Glutamatergic neuron (in vitro differentiated cells): ENCODE data around the gene BRCA2. TPM values are rescaled to one million over a fixed set of nuclear protein-coding genes. Genes with fewer than 3 reads are reported as not detected.

Experiments used
- DNase-seq: peaks from one replicate; pipeline ENCODE4 v3.0.0; 2022
- H3K27ac Mint-ChIP-seq: one replicate; pipeline ENCODE4 v1.8.0; 2020; ENCODE audit warnings: mild to moderate bottlenecking, mixed read lengths, inconsistent platforms; ENCODE audit not compliant: unreplicated experiment
- H3K27me3 Mint-ChIP-seq: one replicate; pipeline ENCODE4 v1.8.0; 2020; ENCODE audit warnings: mild to moderate bottlenecking, moderate library complexity, mixed read lengths, inconsistent platforms; ENCODE audit not compliant: unreplicated experiment
- H3K36me3 Mint-ChIP-seq: one replicate; pipeline ENCODE4 v1.8.0; 2020; ENCODE audit warnings: mild to moderate bottlenecking, mixed read lengths, inconsistent platforms; ENCODE audit not compliant: unreplicated experiment
- H3K4me1 Mint-ChIP-seq: one replicate; pipeline ENCODE4 v1.8.0; 2020; ENCODE audit warnings: mild to moderate bottlenecking, low read depth, mixed read lengths, inconsistent platforms; ENCODE audit not compliant: unreplicated experiment
- H3K4me3 Mint-ChIP-seq: one replicate; pipeline ENCODE4 v1.8.0; 2020; ENCODE audit warnings: mild to moderate bottlenecking, mixed read lengths, inconsistent platforms; ENCODE audit not compliant: unreplicated experiment
- H3K9me3 Mint-ChIP-seq: one replicate; pipeline ENCODE4 v1.8.0; 2020; ENCODE audit warnings: mild to moderate bottlenecking, moderate library complexity, mixed read lengths, inconsistent platforms; ENCODE audit not compliant: unreplicated experiment
- total RNA-seq: library from RNA; stranded (reverse); fragmentation: NEBNext Ultra II Directional; extraction: Animal tissue kit (Norgen Biotek cat#: 25700); gene quantifications from one replicate; pipeline ENCODE4 v1.2.1, GENCODE V29; 2021; ENCODE audit not compliant: unreplicated experiment
- TF ChIP-seq, protein P1 (sequence below): fragments of 200-600 bp; sonication (generic); IDR thresholded peaks from one replicate; pipeline ENCODE4 v1.5.0; 2021; ENCODE audit not compliant: partially characterized antibody, unreplicated experiment

Gene BRCA2
- total RNA-seq, 1 donor from 2014 or later = 3.0 TPM

DNA sequence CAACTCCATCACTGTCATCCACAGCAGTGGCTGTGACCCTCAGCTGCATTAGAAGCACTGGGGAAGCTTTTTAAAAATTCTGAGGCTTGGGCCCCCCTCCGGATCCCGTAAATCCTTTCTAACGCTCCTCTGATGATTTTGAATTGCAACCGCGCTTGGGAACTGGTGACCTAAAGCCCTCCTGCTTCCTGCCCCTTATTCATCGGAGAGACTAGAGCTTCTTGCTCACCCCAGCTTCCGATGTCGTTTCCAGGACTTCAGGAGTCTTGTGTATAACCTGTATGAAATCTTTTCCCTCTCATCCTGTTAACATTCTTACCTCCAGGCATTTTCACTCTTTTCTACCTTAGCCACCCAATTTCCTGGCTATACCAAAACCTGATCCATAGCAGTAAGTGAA, 14.9 kb upstream of the BRCA2 start:
- TF ChIP-seq, protein P1, sequence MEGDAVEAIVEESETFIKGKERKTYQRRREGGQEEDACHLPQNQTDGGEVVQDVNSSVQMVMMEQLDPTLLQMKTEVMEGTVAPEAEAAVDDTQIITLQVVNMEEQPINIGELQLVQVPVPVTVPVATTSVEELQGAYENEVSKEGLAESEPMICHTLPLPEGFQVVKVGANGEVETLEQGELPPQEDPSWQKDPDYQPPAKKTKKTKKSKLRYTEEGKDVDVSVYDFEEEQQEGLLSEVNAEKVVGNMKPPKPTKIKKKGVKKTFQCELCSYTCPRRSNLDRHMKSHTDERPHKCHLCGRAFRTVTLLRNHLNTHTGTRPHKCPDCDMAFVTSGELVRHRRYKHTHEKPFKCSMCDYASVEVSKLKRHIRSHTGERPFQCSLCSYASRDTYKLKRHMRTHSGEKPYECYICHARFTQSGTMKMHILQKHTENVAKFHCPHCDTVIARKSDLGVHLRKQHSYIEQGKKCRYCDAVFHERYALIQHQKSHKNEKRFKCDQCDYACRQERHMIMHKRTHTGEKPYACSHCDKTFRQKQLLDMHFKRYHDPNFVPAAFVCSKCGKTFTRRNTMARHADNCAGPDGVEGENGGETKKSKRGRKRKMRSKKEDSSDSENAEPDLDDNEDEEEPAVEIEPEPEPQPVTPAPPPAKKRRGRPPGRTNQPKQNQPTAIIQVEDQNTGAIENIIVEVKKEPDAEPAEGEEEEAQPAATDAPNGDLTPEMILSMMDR = no peak
- Mint-ChIP-seq H3K36me3 (no peaks in the 10 kb centered on the region), H3K9me3 (no peaks in the 10 kb centered on the region), H3K27ac (no peak overlapping the region), H3K4me3 (no peak overlapping the region), H3K4me1 (peaks cover 22% of the 10 kb centered on the region), H3K27me3 (no peaks in the 10 kb centered on the region)
- DNase-seq = no peak

DNA sequence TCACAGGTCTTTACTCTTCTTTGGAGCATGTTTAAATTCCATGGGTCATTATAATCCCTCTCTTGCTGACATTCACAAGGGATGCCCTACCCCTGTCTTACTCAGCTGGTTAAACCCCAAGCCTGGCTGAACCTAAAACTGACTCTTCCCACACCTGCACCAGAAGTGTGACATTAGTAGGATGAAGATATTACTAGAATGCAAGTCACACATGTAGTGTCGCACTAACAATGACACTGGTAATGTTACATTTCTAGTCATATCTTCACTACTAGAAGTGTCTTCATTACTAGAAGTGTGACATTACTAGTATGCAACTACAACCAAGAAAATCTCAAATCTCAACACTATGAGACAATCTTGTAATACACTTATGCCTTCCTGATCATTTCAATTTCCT, 14.4 kb upstream of the BRCA2 start:
- Mint-ChIP-seq H3K27ac (no peak overlapping the region), H3K4me1 (peaks cover 22% of the 10 kb centered on the region), H3K4me3 (no peak overlapping the region), H3K36me3 (no peaks in the 10 kb centered on the region), H3K9me3 (no peaks in the 10 kb centered on the region), H3K27me3 (no peaks in the 10 kb centered on the region)
- TF ChIP-seq, protein P1 = no peak
- no peak for DNase-seq

DNA sequence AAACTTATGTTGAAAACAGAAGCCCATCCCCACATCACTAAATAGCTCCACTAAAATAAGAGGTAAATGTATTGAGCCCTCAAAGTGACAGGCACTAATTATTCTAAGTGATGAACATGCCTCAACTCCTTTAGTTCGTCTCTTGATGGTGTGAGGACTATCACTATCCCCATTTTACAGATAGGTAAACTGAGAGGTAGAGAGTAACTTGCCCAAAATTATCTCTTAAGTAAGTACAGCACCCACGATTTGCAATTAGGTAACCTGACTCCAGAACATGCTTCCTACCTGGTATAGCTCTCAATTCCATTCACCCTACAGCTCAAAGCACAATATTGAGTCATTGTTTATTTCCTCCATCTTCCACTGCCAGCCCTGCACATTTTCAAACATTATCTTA, 12.8 kb upstream of the BRCA2 start:
- TF ChIP-seq, protein P1 = no peak
- no peak overlapping the region for H3K4me3 Mint-ChIP-seq
- H3K27me3 Mint-ChIP-seq = no peaks in the 10 kb centered on the region
- DNase-seq = no peak
- peaks cover 20% of the 10 kb centered on the region for H3K4me1 Mint-ChIP-seq
- H3K27ac Mint-ChIP-seq = no peak overlapping the region
- no peaks in the 10 kb centered on the region for H3K36me3 Mint-ChIP-seq
- H3K9me3 Mint-ChIP-seq = no peaks in the 10 kb centered on the region

DNA sequence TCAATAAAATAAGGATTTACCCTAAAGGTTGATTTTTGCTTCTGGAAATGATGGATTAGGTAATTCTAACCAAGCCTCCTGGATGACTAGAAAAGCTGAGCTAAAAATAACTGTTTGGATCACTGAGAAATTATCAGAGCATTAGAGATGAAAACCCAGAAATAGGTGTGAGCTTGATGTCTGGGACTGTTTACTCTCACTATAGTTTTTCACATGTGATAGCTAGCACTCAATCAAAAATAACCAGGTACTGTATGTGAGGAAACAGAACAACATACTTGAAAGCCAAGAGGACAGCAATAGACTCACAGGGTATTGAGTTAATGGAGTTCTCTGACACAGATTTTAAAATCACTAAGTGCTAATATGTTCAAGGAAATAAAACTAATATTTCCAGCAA, 9.7 kb upstream of the BRCA2 start:
- TF ChIP-seq, protein P1 = no peak
- no peak overlapping the region for H3K27ac Mint-ChIP-seq
- no peaks in the 10 kb centered on the region for H3K27me3 Mint-ChIP-seq
- DNase-seq = no peak
- no peak overlapping the region for H3K4me3 Mint-ChIP-seq
- no peaks in the 10 kb centered on the region for H3K36me3 Mint-ChIP-seq
- no peaks in the 10 kb centered on the region for H3K9me3 Mint-ChIP-seq
- H3K4me1 Mint-ChIP-seq = no peaks in the 10 kb centered on the region

DNA sequence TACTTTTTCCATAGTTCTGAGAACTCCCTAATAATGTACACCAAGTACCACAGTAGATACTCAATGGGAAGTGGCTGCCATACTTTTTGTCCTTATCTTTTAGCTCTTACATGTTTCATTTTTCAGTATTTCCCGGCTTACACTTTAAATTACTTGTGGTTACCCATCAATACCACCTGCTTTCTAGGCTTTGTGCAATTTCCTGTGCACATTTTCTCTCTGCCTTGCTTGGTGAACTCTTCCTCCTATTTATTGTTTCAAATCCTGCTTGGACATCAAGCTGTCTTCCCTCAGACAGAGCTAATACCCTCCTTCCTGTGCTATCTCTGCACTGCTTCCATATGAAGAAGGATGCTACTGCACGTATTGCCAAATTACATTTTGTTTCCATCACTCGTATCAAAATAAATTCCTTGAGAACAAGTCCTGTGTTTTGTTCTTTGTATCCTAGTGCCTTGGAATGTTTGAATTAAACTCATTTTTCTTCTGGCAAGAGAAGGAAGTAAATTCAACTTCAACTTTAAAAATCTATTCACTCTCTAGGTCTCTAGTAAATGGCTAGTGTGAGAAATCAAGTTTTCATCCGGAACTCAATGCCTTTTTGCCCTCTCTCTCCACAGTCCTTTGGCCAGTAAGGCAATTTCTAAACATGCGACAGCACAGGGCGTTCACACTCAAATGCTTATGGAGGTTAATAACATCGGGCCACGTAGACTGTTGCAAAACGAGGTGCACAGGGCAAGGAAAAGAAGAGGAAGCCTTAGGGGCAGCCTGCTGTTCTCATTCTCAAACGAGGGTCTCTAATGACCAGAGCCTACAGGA, 5.8 kb upstream of the BRCA2 start:
- no peak for DNase-seq
- Mint-ChIP-seq H3K9me3 (peaks cover under 1% of the 10 kb centered on the region), H3K27me3 (no peaks in the 10 kb centered on the region), H3K4me3 (no peak overlapping the region), H3K36me3 (no peaks in the 10 kb centered on the region), H3K4me1 (no peaks in the 10 kb centered on the region), H3K27ac (no peak overlapping the region)
- TF ChIP-seq, protein P1 = no peak
